Small intestine (tissue), 7 donors: ENCODE measurements around the gene PHACTR3. TPM values are rescaled to one million over a fixed set of nuclear protein-coding genes. Genes with fewer than 3 reads are reported as not detected.

Source experiments
- DNase-seq, 2 donors: peaks; one replicate each; pipeline versions ENCODE4 v3.0.0 to v3.0.0-alpha.2; 2013
- FAIRE-seq: peaks from 2 replicates; lab custom pipeline; 2012; peaks lifted over from hg19 to GRCh38; lab: Jason Lieb, UNC
- H3K27ac ChIP-seq, 3 donors: one replicate each; pipeline ENCODE4 v1.5.1; 2013; ENCODE audit warnings: low read length in 2 of 3, mild to moderate bottlenecking in 2 of 3, control low read depth in 1 of 3, inconsistent platforms in 1 of 3, low read depth in 1 of 3, moderate library complexity in 1 of 3
- H3K27me3 ChIP-seq, 3 donors: one replicate each; pipeline ENCODE4 v1.6.1; 2013; ENCODE audit warnings: low read length in 3 of 3, inconsistent platforms in 1 of 3; ENCODE audit not compliant: control insufficient read depth in 3 of 3, insufficient read depth in 3 of 3
- H3K36me3 ChIP-seq, 3 donors: one replicate each; pipeline ENCODE4 v1.6.1; 2013; ENCODE audit warnings: low read length in 3 of 3, inconsistent platforms in 1 of 3, low read depth in 1 of 3, mild to moderate bottlenecking in 1 of 3, moderate library complexity in 1 of 3; ENCODE audit not compliant: control insufficient read depth in 3 of 3, insufficient read depth in 2 of 3
- H3K4me1 ChIP-seq, 3 donors: one replicate each; pipeline ENCODE4 v1.6.1; 2013; ENCODE audit warnings: low read length in 2 of 3, inconsistent platforms in 1 of 3, low read depth in 1 of 3, mild to moderate bottlenecking in 1 of 3, moderate library complexity in 1 of 3; ENCODE audit not compliant: control insufficient read depth in 3 of 3, insufficient read depth in 2 of 3
- H3K4me3 ChIP-seq, 3 donors: one replicate each; pipeline ENCODE4 v1.5.1; 2013; ENCODE audit warnings: low read length in 3 of 3, control low read depth in 1 of 3, inconsistent platforms in 1 of 3, low read depth in 1 of 3, mild to moderate bottlenecking in 1 of 3, moderate library complexity in 1 of 3
- H3K9me3 ChIP-seq, 2 donors: one replicate each; pipeline ENCODE4 v1.6.1; 2013; ENCODE audit warnings: low read depth in 1 of 2, low read length in 1 of 2; ENCODE audit not compliant: control insufficient read depth in 2 of 2, insufficient read depth in 1 of 2
- WGBS, 3 donors: extraction: QIAGEN DNeasy Blood & Tissue Kit; methylation state at CpG; one replicate each; pipeline ENCODE4 v1.1.7; 2013; 5-methylcytosine and 5-hydroxymethylcytosine counted together
- polyA plus RNA-seq, 4 donors: library from polyadenylated mRNA; stranded (reverse) in 3 of 4; unstranded in 1 of 4; fragments of 200-250 nt in 3 of 4; fragments of 120-200 nt in 1 of 4; gene quantifications; one replicate each; pipeline versions ENCODE4 v1.2.1 to v1.2.3, GENCODE V29; 2013
- donor health status: healthy with polysubstance abuse.
- donor health status: control.
- donor health status: control.
- donor health status: Bipolar disorder and iron deficiency.
- donor health status: healthy.

PHACTR3 gene
- polyA plus RNA-seq, 4 donors, result 1.9 to 7.1 (median 4.9) TPM

DNA sequence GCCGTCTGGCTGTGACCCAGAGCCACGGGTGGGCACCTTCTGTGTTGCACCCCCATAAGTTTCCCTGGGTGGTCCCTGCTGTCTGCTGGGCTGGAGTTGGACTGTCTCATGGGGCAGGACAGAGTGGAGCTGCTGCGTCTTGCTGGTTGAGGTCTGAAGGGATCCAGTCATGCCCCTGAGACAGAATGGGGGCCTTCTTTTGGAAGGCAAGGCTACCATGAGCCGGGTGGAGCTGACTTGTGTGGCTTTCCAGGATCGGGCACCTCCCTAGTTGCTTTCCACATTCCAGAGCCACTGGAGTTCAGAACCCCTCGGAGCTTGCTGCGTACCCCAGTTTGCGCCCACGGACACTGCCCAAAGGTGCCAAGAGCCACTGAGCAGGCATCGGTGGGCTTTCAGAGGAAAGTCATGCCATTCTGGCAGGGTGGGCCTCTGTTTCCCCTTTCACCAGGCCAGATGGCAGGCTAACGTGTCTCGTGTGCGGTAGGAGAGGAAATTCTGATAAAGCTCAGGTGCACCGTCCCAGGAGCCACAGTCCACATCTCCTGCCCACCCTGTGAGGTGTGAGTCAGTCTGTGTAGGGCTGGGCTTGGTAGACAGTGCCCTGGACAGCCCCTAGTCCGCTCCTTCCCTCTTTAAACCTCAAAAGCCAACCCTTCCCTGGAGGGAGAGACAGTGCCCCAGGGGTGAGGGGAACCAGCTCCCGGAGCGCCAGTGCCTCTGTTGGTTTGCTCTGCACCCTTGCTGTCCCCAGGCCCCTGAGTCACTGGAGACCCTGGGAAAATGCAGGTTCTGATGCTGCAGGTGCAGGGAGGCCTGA, 203.8 kb downstream of the PHACTR3 start:
- 83 to 88% (median 87%) methylated on average over 17 of the region's 17 CpGs for WGBS, 3 donors
- DNase-seq (no peak), FAIRE-seq (no peak)
- Histone ChIP-seq H3K9me3 (no peaks in the 10 kb centered on the region), H3K36me3 (no peaks in the 10 kb centered on the region), H3K27me3 (no peaks in the 10 kb centered on the region), H3K4me1 (no peaks in the 10 kb centered on the region), H3K4me3 (no peak overlapping the region), H3K27ac (no peak overlapping the region)

DNA sequence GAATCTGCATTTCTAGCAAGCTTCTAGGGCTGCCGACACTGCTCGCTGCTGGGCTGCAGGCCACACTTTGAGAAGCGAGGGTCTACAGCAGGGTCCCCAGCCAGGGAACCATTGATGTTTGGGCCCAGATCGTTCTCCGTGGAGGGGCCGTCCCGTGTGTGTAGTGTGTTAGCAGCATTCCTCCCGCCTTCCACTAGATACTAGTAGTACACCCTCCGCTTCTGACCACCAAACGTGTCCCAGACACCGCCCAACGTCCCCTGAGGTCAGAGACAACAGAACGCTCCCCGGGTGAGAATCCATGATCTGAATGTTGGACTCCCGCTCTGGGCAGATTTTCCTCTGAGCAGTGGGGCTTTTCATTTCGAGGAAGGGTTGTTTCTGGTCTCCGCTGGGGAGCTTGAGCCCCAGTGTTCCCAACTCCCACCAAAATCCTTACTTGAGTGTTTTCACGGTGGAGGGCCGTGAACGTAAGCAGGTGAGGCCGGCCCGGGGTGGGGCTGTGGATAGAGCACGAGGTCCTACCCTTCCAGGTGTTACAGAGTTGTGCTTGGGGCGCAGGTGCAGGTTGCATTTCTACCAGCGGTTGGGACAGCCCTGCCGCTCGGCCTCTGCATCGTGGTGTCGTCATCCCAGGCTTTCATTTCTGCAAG, 204.5 kb downstream of the PHACTR3 start:
- Histone ChIP-seq H3K27ac (no peak overlapping the region), H3K36me3 (no peaks in the 10 kb centered on the region), H3K27me3 (no peaks in the 10 kb centered on the region), H3K9me3 (no peaks in the 10 kb centered on the region), H3K4me1 (no peaks in the 10 kb centered on the region), H3K4me3 (no peak overlapping the region)
- WGBS, 3 donors, result 75 to 82% (median 80%) methylated on average over 29 of the region's 29 CpGs
- no peak for DNase-seq
- no peak for FAIRE-seq

DNA sequence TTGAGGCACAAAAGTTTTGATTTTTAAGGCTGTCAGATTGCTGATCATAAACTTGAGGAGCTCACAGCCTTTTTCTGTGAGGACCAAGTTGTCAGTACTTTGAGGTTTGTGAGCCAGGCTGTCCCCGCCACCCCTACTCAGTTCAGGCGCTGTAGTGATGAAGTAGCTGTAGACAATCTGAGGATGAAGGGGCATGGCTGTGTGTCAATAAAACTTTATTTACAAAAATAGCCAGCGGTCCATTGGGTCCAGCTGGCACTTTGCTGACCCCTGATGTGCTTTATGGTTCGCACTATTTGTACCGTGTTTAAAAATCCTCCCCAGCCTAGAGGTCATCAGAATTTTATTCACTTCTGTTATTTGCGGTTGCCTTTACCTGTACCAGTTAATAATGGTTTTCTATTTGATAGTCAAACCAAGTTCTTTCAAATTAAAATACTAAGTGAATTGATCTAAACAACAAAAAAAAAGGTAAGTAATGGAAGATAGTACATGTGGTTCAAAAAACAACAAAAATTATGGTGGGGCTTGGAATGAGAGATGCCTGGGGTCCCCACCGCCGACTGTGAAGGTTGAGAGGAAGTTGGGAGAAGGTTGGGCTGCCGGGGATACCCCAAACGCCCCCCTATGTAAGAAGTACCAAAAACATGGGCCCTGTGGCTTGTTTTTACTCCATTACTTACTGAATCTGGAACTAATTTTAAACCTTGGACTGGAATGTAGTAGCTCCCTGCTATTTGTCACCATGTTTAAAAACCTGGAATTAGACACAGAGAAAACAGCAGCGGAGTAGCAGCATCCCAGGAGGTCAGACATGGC, 205.5 kb downstream of the PHACTR3 start:
- no peaks in the 10 kb centered on the region for H3K27me3 ChIP-seq
- DNase-seq, result no peak
- H3K4me3 ChIP-seq, result no peak overlapping the region
- no peaks in the 10 kb centered on the region for H3K36me3 ChIP-seq
- no peaks in the 10 kb centered on the region for H3K4me1 ChIP-seq
- no peaks in the 10 kb centered on the region for H3K9me3 ChIP-seq
- H3K27ac ChIP-seq, result no peak overlapping the region
- FAIRE-seq, result no peak
- 86 to 92% (median 87%) methylated on average over 11 of the region's 11 CpGs for WGBS, 3 donors

DNA sequence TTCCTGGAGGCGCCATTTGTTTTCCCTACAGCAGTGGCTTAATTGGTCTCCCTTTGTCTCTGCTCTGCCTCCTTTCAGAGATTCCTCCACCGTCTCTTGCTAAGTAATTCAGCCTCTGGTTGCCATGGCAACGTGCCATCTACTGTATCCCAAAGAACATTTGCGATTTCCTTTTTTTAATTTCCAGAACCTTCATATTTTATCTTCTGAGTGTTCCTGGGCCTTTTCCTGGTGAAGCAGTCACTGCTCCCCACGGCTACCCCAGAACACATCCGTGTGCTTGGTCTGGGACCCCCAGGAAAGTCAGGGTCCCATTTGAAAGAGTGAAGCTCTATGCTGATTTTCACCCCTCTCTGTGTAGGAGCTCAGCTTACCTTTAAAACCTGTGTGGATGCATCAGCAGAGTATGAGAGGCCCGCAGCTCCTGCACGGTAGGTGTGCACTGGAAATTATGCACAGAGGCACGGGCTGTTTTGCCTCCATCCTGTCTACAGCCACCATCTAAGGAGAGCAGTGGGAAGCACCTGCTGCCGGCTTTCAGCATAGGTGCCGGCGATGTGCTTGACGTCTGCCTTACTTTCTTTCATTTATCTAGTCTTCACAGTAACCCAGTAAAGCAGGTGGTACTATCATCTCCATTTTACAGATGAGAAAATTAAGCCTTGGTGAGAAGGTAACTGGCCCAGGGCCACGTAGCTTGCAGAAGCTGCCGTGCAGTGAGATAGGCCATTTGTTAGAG, 206.3 kb downstream of the PHACTR3 start:
- no peak for DNase-seq
- Histone ChIP-seq H3K9me3 (no peaks in the 10 kb centered on the region), H3K27ac (no peak overlapping the region), H3K4me3 (no peak overlapping the region), H3K36me3 (no peaks in the 10 kb centered on the region), H3K4me1 (no peaks in the 10 kb centered on the region), H3K27me3 (no peaks in the 10 kb centered on the region)
- FAIRE-seq, result no peak
- 81 to 88% (median 82%) methylated on average over 15 of the region's 15 CpGs for WGBS, 3 donors

DNA sequence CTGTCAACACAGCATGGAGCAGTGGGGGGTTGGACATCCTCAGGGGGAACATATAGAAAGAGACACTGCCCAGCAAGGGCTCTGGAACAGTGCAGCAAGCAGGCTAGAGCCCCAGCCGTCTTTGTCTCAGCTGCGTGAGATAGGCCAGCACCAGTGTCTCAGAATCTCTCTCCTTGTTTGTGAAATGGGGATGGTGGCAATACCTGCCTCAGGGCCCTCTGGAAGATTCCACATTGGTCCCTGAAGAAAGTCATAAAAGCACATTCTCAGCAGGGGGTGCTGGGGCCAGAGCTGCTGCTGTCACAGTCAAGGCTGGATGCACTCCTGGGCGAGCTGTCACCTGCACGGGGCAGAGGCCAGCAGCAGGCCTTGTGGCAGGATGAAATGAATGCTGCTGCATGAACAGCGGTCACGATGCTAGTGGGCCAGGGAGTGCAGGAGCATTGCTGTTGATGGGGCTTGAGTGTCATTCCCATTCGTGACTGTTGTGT, 207.4 kb downstream of the PHACTR3 start:
- Histone ChIP-seq H3K9me3 (no peaks in the 10 kb centered on the region), H3K36me3 (no peaks in the 10 kb centered on the region), H3K27me3 (no peaks in the 10 kb centered on the region), H3K4me1 (no peaks in the 10 kb centered on the region), H3K4me3 (no peak overlapping the region), H3K27ac (no peak overlapping the region)
- FAIRE-seq (no peak), DNase-seq (no peak)
- WGBS, 3 donors, result 82 to 84% (median 83%) methylated on average over 7 of the region's 7 CpGs

DNA sequence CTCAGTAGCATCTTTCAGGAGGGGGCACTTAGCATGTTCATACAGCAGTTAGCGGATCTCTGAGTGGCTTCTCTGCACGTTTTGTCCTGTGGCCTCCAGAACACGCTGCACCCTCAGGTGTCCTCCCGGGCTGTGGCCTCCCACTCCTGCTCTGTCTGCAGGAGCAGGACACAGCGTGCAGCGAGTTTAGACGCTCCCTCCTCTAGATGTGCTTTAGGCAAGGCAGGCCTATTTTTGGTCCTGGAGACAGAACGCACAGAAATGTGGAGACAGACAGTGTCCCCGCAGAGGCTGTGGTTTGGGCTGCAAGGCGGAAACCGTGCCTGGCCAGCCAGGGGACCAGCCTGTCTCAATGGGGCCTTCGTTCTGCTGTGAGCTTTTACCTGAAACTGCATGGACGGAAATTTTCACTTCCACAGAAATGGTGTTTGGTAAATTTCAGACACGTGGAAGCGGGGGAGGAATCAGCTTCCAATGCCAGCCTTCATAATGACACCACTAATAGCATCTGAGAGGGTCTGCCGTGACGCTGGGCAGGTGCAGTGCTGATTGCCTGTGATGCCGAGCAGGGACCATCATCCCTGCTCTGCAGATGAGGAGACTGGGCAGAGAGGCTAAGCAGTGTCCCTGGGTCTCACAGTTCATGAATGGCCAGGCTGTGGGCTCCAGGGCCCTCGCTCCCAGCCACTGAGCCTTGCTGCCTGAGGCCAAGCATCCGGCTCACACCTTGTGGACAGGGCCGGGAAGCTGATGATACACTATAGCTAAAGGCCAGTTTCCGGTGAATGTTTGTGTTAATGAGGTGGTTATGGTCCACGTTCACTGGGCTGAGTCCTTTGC, 208.2 kb downstream of the PHACTR3 start:
- H3K4me1 ChIP-seq, result no peaks in the 10 kb centered on the region
- FAIRE-seq (no peak), DNase-seq (no peak)
- no peaks in the 10 kb centered on the region for H3K27me3 ChIP-seq
- 86 to 89% (median 88%) methylated on average over 23 of the region's 23 CpGs for WGBS, 3 donors
- H3K9me3 ChIP-seq, result no peaks in the 10 kb centered on the region
- H3K27ac ChIP-seq, result no peak overlapping the region
- no peak overlapping the region for H3K4me3 ChIP-seq
- H3K36me3 ChIP-seq, result no peaks in the 10 kb centered on the region

DNA sequence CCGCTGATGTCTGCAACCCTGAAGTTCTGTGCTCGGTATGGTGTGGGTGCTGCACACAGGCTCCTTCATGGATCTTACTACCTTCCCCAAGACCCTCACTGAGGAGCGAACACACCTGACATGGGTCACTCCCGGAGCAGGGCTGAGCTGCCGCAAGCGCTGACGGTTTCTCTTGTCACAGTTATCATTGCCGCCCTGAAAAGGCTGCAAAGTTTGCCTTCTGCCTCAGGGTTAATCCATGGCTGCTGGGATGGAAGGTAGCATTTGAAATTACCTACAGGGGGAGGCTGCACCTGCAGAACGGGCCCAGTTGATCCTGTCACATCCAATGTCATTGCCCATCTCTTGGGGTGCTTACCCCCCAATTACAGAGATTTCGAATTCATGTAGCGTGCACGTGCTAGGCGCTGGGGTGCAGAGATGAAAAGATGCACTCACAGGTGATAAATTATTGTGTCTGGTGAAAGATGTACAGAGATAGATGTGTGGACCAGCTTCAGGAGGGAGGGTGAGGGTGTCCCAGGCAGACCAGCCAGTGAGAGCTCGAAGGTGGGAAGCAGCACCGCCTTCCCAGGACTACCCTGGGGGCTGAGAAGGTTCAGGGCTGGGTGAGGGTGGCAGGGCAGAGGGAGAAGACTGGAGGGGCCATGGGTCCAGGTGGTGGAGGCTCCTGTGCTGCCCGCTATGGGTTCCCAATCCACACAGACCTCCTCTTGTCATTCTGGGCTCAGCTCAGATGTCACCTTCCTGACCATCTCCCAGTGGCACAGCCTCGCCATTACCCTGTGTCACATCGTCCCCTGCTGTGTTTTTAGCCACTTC, 209.0 kb downstream of the PHACTR3 start:
- Histone ChIP-seq H3K27me3 (no peaks in the 10 kb centered on the region), H3K4me1 (no peaks in the 10 kb centered on the region), H3K27ac (no peak overlapping the region), H3K36me3 (no peaks in the 10 kb centered on the region), H3K9me3 (no peaks in the 10 kb centered on the region), H3K4me3 (no peak overlapping the region)
- DNase-seq, result no peak
- WGBS, 3 donors, result 88 to 95% (median 93%) methylated on average over 17 to 18 of the region's 18 CpGs
- FAIRE-seq, result no peak
